ENCODE data around the gene LSM4. TPM values are rescaled to one million over a fixed set of nuclear protein-coding genes. Genes with fewer than 3 reads are reported as not detected.

LSM4 gene
- total and polyA plus RNA-seq, 2 of the 13 experiments (the other 11 are each of a cell fraction or from before 2014, with no cell fraction given): 65.8 to 166 TPM

GRCh38 chr19:18278521-18279265 is 44.2 kb downstream of the LSM4 start (continued):
- TF ChIP-seq DBP (CRISPR knock-in tag; IDR thresholded peaks at IDR 0.05; ENCODE audit: not compliant biosample characterization) (no peak), ZNF639 (CRISPR knock-in tag; conservative IDR thresholded peaks at IDR 0.05) (no peak), TARDBP (CRISPR knock-in tag; IDR thresholded peaks at IDR 0.05) (0 out of 2 replicates have a peak, but pooled peaks have one; percentile 40), ZNF672 (CRISPR knock-in tag; IDR thresholded peaks at IDR 0.05) (no peak), MTF2 (CRISPR knock-in tag; IDR thresholded peaks at IDR 0.05; ENCODE audit: borderline replicate concordance) (no peak), NCOA1 (CRISPR knock-in tag; IDR thresholded peaks at IDR 0.05) (no peak), MTERF4 (CRISPR knock-in tag; IDR thresholded peaks at IDR 0.05) (no peak), ZNF274 (CRISPR knock-in tag; IDR thresholded peaks at IDR 0.05) (no peak), PHF21A (CRISPR knock-in tag; IDR thresholded peaks at IDR 0.05) (no peak), FOXO1 (CRISPR knock-in tag; IDR thresholded peaks at IDR 0.05) (no peak), IRF1 (CRISPR knock-in tag; IDR thresholded peaks at IDR 0.05; ENCODE audit: low read depth) (no peak), TBL1XR1 (IDR thresholded peaks at IDR 0.05; ENCODE audit: borderline replicate concordance, low read length, partially characterized antibody) (no peak), RORA (CRISPR knock-in tag; IDR thresholded peaks at IDR 0.05) (no peak), PAX8 (CRISPR knock-in tag; IDR thresholded peaks at IDR 0.05; ENCODE audit: borderline replicate concordance) (no peak), ZMYM3 (CRISPR knock-in tag; IDR thresholded peaks at IDR 0.05) (peak; percentile 87), MLLT10 (CRISPR knock-in tag; IDR thresholded peaks at IDR 0.05) (no peak), ZNF431 (CRISPR knock-in tag; IDR thresholded peaks at IDR 0.05; ENCODE audit: borderline replicate concordance, low read depth) (no peak), SNAI1 (CRISPR knock-in tag; IDR thresholded peaks at IDR 0.05; ENCODE audit: borderline replicate concordance) (no peak), ZNF343 (CRISPR knock-in tag; IDR thresholded peaks at IDR 0.05) (no peak), ZSCAN29 (CRISPR knock-in tag; conservative IDR thresholded peaks at IDR 0.05) (no peak), ZNF18 (CRISPR knock-in tag; IDR thresholded peaks at IDR 0.05; ENCODE audit: insufficient replicate concordance) (no peak), SMAD1 (CRISPR knock-in tag; IDR thresholded peaks at IDR 0.05; ENCODE audit: borderline replicate concordance, low read depth) (no peak), ZBTB7A (CRISPR knock-in tag; IDR thresholded peaks at IDR 0.05) (no peak)
